GM12875 (cell line): ENCODE results near the gene MAP2K6.

Experiments
- H3K4me3 ChIP-seq: one replicate; pipeline ENCODE4 v1.5.1; 2011; ENCODE audit warnings: low read depth, low read length, control low read depth
- TF ChIP-seq, protein P1 (sequence below): IDR thresholded peaks from 2 replicates; pipeline ENCODE4 v1.5.1; 2011; ENCODE audit warnings: low read depth, mild to moderate bottlenecking, control low read depth, inconsistent platforms, low read length, moderate library complexity, borderline replicate concordance; ENCODE audit not compliant: insufficient read depth

MAP2K6 gene

DNA sequence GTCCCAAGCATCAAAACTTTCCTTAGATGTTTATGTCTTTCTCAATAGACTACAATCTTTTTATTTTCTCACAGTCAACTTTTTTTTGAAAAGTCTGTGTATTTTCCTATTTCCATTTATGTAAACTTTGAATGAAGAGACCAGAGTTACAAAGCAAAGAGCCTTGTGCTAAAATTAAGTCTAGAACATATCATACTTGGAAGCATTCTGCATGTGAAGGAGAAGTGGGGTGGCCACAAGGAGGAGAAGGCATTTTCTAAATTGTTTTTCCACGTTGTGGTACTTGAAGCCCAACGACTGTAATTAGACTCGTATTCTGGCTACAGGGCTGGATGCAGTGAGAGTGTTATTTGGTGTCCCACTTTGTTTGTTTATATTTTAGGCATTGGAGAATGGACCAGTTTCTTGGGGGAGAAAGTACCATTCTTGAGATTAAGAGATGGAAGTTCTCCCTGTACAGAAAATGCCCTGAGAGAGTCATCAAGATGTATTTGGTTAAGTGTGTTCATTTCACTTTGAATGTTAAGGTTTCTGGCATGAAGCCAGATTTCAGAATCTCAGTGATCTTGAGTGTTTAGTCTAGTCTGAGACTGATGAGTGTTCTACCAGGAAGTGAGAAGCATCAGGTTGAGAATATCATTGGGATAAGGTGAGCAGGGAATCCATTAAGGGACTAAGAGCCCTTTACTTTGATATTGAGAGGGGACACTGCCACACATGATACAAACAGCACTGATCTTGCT is 71.6 kb downstream of the MAP2K6 start:
- no peak overlapping the region for H3K4me3 ChIP-seq
- TF ChIP-seq, protein P1, sequence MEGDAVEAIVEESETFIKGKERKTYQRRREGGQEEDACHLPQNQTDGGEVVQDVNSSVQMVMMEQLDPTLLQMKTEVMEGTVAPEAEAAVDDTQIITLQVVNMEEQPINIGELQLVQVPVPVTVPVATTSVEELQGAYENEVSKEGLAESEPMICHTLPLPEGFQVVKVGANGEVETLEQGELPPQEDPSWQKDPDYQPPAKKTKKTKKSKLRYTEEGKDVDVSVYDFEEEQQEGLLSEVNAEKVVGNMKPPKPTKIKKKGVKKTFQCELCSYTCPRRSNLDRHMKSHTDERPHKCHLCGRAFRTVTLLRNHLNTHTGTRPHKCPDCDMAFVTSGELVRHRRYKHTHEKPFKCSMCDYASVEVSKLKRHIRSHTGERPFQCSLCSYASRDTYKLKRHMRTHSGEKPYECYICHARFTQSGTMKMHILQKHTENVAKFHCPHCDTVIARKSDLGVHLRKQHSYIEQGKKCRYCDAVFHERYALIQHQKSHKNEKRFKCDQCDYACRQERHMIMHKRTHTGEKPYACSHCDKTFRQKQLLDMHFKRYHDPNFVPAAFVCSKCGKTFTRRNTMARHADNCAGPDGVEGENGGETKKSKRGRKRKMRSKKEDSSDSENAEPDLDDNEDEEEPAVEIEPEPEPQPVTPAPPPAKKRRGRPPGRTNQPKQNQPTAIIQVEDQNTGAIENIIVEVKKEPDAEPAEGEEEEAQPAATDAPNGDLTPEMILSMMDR: no peak

DNA sequence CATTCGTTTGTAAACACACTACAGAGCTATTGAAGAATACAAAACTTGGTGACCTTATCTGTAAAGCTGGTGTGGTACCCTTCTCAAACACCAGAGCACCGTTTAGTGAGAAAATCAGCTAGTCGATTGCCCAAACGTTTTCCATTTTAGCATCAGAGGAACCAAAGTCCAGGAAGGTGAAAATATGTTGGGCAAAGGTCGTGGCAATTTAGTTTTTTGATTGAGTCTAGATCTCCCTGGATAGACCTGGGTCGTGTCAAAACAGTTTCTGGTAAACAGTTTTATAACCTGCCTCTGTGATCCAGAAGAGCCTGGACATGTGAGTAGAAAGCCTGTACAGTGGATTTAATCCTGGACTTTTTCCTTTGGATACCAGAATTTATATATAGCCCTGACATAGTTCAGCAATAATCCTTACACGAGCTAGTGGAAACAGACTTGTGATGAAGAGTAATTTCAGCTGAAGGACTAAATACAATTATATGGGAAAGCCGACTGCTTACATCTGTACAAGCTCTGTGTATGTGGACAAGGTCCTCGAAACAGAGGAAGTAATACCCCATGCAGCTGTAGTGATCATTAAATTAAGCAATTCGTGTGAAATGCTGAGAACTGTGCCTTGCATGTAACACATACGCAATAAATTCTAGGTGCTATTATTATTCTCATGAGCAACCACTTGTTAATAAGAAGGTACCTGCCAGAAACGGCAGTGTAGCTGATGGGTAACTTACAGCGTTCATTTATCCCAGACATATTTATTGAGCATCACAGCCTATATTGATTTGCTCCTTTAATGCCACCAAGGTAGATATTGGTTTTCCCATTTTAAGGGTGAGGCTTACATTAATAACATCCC is 72.5 kb downstream of the MAP2K6 start:
- TF ChIP-seq, protein P1: no peak
- no peak overlapping the region for H3K4me3 ChIP-seq

DNA sequence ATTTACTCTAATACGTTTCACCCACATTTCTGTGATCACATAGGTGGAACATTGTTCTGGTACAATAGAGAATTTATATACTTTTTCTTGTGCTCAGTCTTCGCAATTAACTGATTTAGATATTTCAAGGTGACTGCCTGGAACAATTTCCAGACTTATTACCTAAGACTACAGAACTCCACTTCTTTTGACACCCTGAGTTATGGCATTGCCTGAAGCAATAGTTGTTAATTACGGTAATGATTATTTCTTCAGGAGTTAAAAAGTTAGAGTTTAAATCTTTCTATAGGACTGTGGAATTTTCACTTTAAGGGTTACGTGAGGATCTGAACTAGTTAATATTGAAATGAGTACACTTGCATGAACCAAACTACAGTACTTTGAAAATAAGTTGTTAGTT is 74.8 kb downstream of the MAP2K6 start:
- H3K4me3 ChIP-seq: no peak overlapping the region
- TF ChIP-seq, protein P1: no peak

DNA sequence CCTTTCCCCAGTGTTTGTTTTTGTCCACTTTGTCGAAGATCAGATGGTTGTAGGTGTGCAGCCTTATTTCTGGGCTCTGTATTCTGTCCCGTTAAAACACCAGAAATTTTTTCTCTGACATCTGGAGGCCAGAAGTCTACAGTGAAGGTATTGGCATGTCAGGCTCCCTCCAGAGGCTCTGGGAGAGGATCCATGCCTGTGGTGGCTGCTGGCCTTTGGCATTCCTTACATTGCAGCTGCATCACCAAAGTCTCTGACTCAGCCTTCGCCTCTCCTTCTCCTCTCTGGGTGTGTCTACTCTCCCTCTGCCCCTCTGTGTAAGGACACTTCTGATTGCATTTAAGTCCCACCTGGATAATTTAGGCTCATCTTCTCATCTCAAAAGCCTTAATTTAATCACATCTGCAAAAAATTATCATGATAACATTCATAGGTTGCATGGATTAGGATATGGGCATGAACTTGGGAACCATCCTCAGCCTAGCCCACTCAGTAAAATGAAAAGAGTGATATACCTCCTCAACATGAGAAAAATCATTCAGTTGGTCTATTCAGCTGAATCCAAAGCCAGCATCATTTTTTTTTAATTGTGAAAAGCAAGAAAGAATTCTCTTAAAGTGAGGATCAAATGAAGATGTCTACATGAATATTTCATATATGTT is 78.0 kb downstream of the MAP2K6 start:
- TF ChIP-seq, protein P1: no peak

DNA sequence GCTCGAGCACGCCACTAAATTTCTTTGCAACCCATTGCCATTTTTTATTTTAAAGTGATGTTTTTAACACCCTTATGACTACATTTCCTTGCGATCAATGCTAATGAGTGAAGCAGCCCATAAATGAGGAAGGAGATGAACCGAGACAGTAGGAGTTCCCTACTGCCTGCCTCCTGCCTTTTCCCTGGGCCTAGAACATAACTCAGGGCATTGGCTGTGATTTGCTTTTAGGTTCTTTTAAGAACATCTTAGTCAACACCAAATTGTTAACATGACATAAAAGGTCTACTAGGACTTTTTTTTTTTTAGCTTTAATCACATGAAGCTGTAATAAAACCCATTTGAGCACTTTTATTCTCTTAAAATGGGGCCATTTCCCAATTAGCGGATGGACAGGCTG is 81.3 kb downstream of the MAP2K6 start:
- H3K4me3 ChIP-seq: no peak overlapping the region
- TF ChIP-seq, protein P1: no peak

More for the DNA sequence above, 78.0 kb downstream of the MAP2K6 start:
- H3K4me3 ChIP-seq: no peak overlapping the region

DNA sequence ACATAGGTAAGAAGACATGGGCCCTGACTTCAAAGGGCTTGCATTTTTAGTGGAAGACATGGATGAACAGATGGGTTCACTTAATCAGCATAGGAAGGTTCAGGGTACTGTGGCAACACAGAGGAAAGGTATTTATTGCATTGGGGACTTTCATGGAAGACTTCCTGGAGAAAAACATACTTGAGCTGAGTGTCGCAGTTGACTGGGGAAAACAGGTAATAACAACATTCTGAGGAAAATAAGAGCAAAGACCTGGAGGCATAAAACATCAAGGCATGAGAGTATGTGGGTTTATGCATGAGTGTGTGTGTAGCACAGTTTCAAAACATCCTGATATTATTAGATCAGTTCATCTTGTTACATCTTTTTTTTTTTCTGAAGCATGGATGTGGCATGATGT is 82.7 kb downstream of the MAP2K6 start:
- TF ChIP-seq, protein P1: no peak
- H3K4me3 ChIP-seq: no peak overlapping the region
